Kidney tubule cell (primary cell): Measurements from ENCODE around the gene CCDC195.
"Not testable (repeated sequence)": the region's sequence is repeated elsewhere in the genome, so short reads cannot be mapped to it uniquely, and the experiment has no call there.

ENCODE experiments used
- DNase-seq: peaks from one replicate; pipeline ENCODE4 v3.0.0-alpha.2; 2018; ENCODE audit warnings: low spot score

Gene CCDC195

GRCh38 chr2:224690868-224691267 lies 25.3 kb downstream of the CCDC195 start:
- no peak for DNase-seq

GRCh38 chr2:224689539-224689938 lies 26.6 kb downstream of the CCDC195 start:
- no peak for DNase-seq

GRCh38 chr2:224688997-224689396 lies 27.2 kb downstream of the CCDC195 start:
- DNase-seq, result peak; percentile 17

GRCh38 chr2:224687156-224687555 lies 29.0 kb downstream of the CCDC195 start:
- no peak for DNase-seq

GRCh38 chr2:224685121-224685520 lies 31.0 kb downstream of the CCDC195 start:
- DNase-seq, result no peak

GRCh38 chr2:224682134-224682533 lies 34.0 kb downstream of the CCDC195 start:
- no peak for DNase-seq

GRCh38 chr2:224671731-224672130 lies 44.4 kb downstream of the CCDC195 start:
- DNase-seq, result no peak

GRCh38 chr2:224670203-224670602 lies 46.0 kb downstream of the CCDC195 start:
- no peak for DNase-seq

GRCh38 chr2:224669449-224669848 lies 46.7 kb downstream of the CCDC195 start:
- peak; percentile 7 for DNase-seq

GRCh38 chr2:224668123-224668909 lies 47.8 kb downstream of the CCDC195 start:
- DNase-seq, result no peak

GRCh38 chr2:224666951-224667553 lies 49.1 kb downstream of the CCDC195 start:
- DNase-seq, result no peak

- not testable (repeated sequence) for DNase-seq
Measured at GRCh38 chr2:224663322-224663721, 52.8 kb downstream of the CCDC195 start.

GRCh38 chr2:224661708-224662107 lies 54.5 kb downstream of the CCDC195 start:
- DNase-seq, result not testable (repeated sequence)

- no peak for DNase-seq
Measured at GRCh38 chr2:224659714-224660113, 56.5 kb downstream of the CCDC195 start.

GRCh38 chr2:224658780-224659405 lies 57.3 kb downstream of the CCDC195 start:
- no peak for DNase-seq

GRCh38 chr2:224657349-224657748 lies 58.8 kb downstream of the CCDC195 start:
- no peak for DNase-seq

GRCh38 chr2:224655006-224655537 lies 61.1 kb downstream of the CCDC195 start:
- DNase-seq, result no peak
